Kidney (tissue), 14 donors: Measurements from ENCODE around the gene C12orf56. TPM values are rescaled to one million over a fixed set of nuclear protein-coding genes. Genes with fewer than 3 reads are reported as not detected.

Source experiments
- DNase-seq, 5 donors: peaks; one replicate each; pipeline ENCODE4 v3.0.0-alpha.2; 2013 to 2020
- FAIRE-seq: peaks from 2 replicates; lab custom pipeline; 2012; peaks lifted over from hg19 to GRCh38; lab: Jason Lieb, UNC
- H3K27ac ChIP-seq, 2 donors: one replicate each; pipeline ENCODE4 v1.7.0; 2013; ENCODE audit warnings: low read depth in 2 of 2, low read length in 2 of 2, inconsistent platforms in 1 of 2
- H3K27me3 ChIP-seq: one replicate; pipeline ENCODE4 v1.7.1; 2013; ENCODE audit warnings: low read length, inconsistent platforms; ENCODE audit not compliant: control insufficient read depth, insufficient read depth
- H3K36me3 ChIP-seq, 3 donors: one replicate each; pipeline versions ENCODE4 v1.7.0 to v1.7.1; 2013; ENCODE audit warnings: low read length in 3 of 3, control low read depth in 1 of 3, inconsistent platforms in 1 of 3; ENCODE audit not compliant: insufficient read depth in 3 of 3, control insufficient read depth in 2 of 3
- H3K4me1 ChIP-seq, 3 donors: one replicate each; pipeline versions ENCODE4 v1.7.0 to v1.7.1; 2013; ENCODE audit warnings: low read length in 3 of 3, inconsistent platforms in 1 of 3, low read depth in 1 of 3; ENCODE audit not compliant: control insufficient read depth in 2 of 3, insufficient read depth in 2 of 3
- H3K4me3 ChIP-seq, 3 donors: one replicate each; pipeline versions ENCODE4 v1.7.0 to v1.8.1; 2013; ENCODE audit warnings: low read length in 3 of 3, control low read depth in 1 of 3, inconsistent platforms in 1 of 3
- H3K9ac ChIP-seq, 3 donors: one replicate each; pipeline versions ENCODE4 v1.7.0 to v1.7.1; 2013; ENCODE audit warnings: low read length in 3 of 3, control low read depth in 1 of 3, inconsistent platforms in 1 of 3
- H3K9me3 ChIP-seq, 3 donors: one replicate each; pipeline versions ENCODE4 v1.7.0 to v1.7.1; 2013; ENCODE audit warnings: low read length in 3 of 3, control low read depth in 1 of 3, inconsistent platforms in 1 of 3; ENCODE audit not compliant: control insufficient read depth in 2 of 3, insufficient read depth in 1 of 3
- intact Hi-C: fragments of 100-400 bp; cut with DNase I; formaldehyde crosslinking; loops from one replicate; pipeline ENCODE4 v1.11.1; 2022
- polyA plus RNA-seq: library from polyadenylated mRNA; stranded (reverse); fragments of 350-450 nt; fragmentation: Illumina TruSeq; extraction: RNeasy Lipid Tissue Mini Kit (QIAGEN cat#74804); gene quantifications from one replicate; pipeline ENCODE4 v1.2.3, GENCODE V29; 2014; ENCODE audit warnings: low read depth, low replicate concordance; ENCODE audit not compliant: insufficient read depth
- total RNA-seq: library from RNA; stranded (reverse); fragmentation: NEBNext Ultra II Directional; extraction: Animal tissue kit (Norgen Biotek cat#: 25700); gene quantifications from one replicate; pipeline ENCODE4 v1.2.1, GENCODE V29; 2021
- TF ChIP-seq, protein P1 (sequence below): IDR thresholded peaks from 3 replicates; pipeline ENCODE4 v1.5.1; 2012; ENCODE audit warnings: mild to moderate bottlenecking, moderate library complexity, borderline replicate concordance; ENCODE audit not compliant: insufficient read depth; ENCODE audit errors: extremely low read depth
- donor health status: control.
- donor health status: control.
- donor health status: control.
- donor health status: control.
- donor health status: control.
- donor health status: DM: yes; HTN: yes; CAD: no.
- donor health status: Normal renal cell carcinoma (clear cell type).

C12orf56 gene
- total and polyA plus RNA-seq, 2 donors from 2014 or later: 1.5 to 5.2 TPM

DNA sequence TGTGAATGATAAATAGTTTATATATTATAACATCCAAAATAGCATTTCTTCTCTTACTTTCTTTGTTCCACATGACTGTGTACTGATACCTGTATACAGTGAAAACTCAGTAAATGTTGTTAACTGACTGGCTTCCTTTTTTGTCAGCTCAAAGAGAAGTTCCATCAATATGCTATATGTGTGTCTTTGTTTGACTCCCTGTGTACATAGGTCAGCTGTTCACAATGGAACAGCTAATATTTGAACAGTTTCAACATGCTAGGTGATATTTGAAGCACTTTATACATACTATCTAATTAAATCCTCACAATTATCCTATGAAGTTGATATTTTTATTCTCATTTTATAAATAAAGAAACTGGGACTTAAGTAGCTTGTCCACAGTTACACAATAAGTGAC is 153.2 kb downstream of the C12orf56 start:
- no peak overlapping the region for H3K27ac ChIP-seq
- TF ChIP-seq, protein P1, sequence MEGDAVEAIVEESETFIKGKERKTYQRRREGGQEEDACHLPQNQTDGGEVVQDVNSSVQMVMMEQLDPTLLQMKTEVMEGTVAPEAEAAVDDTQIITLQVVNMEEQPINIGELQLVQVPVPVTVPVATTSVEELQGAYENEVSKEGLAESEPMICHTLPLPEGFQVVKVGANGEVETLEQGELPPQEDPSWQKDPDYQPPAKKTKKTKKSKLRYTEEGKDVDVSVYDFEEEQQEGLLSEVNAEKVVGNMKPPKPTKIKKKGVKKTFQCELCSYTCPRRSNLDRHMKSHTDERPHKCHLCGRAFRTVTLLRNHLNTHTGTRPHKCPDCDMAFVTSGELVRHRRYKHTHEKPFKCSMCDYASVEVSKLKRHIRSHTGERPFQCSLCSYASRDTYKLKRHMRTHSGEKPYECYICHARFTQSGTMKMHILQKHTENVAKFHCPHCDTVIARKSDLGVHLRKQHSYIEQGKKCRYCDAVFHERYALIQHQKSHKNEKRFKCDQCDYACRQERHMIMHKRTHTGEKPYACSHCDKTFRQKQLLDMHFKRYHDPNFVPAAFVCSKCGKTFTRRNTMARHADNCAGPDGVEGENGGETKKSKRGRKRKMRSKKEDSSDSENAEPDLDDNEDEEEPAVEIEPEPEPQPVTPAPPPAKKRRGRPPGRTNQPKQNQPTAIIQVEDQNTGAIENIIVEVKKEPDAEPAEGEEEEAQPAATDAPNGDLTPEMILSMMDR: no peak
- H3K4me1 ChIP-seq: no peaks in the 10 kb centered on the region
- H3K4me3 ChIP-seq: no peak overlapping the region
- no peaks in the 10 kb centered on the region for H3K27me3 ChIP-seq
- H3K36me3 ChIP-seq: no peaks in the 10 kb centered on the region
- H3K9me3 ChIP-seq: no peaks in the 10 kb centered on the region
- no peak for FAIRE-seq
- intact Hi-C loops: no loop called here
- H3K9ac ChIP-seq: no peak overlapping the region
- DNase-seq: no peak

GRCh38 chr12:64236549-64236948 is 154.0 kb downstream of the C12orf56 start:
- Histone ChIP-seq H3K4me3 (no peak overlapping the region), H3K4me1 (no peaks in the 10 kb centered on the region), H3K9ac (no peak overlapping the region), H3K27me3 (no peaks in the 10 kb centered on the region), H3K9me3 (no peaks in the 10 kb centered on the region), H3K36me3 (no peaks in the 10 kb centered on the region), H3K27ac (no peak overlapping the region)
- TF ChIP-seq, protein P1: no peak
- intact Hi-C loops: no loop called here
- DNase-seq (no peak), FAIRE-seq (no peak)

GRCh38 chr12:64232196-64232595 is 158.4 kb downstream of the C12orf56 start:
- Histone ChIP-seq H3K4me1 (no peaks in the 10 kb centered on the region), H3K36me3 (no peaks in the 10 kb centered on the region), H3K4me3 (no peak overlapping the region), H3K27ac (no peak overlapping the region), H3K9ac (no peak overlapping the region), H3K27me3 (no peaks in the 10 kb centered on the region), H3K9me3 (no peaks in the 10 kb centered on the region)
- DNase-seq (no peak), FAIRE-seq (no peak)
- TF ChIP-seq, protein P1: no peak
- intact Hi-C loops: no loop called here

DNA sequence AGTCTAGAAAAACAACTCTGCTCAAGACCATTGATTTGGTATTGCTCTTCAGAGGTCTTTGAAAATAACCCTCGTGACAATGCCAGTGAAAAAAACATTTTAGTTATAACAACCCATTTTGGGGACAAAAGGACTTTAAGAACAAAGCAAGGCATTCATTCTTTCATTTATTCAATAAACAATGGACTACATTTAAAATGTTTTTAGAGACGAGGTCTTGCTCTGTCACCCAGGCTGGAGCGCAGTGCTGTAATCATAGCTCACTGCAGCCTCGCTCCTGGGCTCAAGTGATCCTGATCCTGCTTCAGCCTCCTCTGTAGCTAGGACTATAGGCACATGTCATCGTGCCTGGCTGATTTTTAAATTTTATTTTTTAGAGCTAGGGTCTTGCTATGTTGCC is 160.8 kb downstream of the C12orf56 start:
- no peaks in the 10 kb centered on the region for H3K27me3 ChIP-seq
- TF ChIP-seq, protein P1: no peak
- H3K9ac ChIP-seq: no peak overlapping the region
- no peaks in the 10 kb centered on the region for H3K36me3 ChIP-seq
- no peaks in the 10 kb centered on the region for H3K4me1 ChIP-seq
- no peak for DNase-seq
- FAIRE-seq: no peak
- intact Hi-C loops: no loop called here
- H3K27ac ChIP-seq: no peak overlapping the region
- H3K9me3 ChIP-seq: no peaks in the 10 kb centered on the region
- no peak overlapping the region for H3K4me3 ChIP-seq
